Stimulated activated CD4-positive, alpha-beta T cell treated with anti-CD3 and anti-CD28 coated beads, Interleukin-15, amount 100 ng/mL, for 48 hours (primary cell): Measurements from ENCODE around the gene KRT1.

Experiments
- DNase-seq, 2 donors: peaks; one replicate each; pipeline ENCODE4 v3.0.0-alpha.2; 2020; ENCODE audit warnings: low read depth in 2 of 2

KRT1 gene

DNA sequence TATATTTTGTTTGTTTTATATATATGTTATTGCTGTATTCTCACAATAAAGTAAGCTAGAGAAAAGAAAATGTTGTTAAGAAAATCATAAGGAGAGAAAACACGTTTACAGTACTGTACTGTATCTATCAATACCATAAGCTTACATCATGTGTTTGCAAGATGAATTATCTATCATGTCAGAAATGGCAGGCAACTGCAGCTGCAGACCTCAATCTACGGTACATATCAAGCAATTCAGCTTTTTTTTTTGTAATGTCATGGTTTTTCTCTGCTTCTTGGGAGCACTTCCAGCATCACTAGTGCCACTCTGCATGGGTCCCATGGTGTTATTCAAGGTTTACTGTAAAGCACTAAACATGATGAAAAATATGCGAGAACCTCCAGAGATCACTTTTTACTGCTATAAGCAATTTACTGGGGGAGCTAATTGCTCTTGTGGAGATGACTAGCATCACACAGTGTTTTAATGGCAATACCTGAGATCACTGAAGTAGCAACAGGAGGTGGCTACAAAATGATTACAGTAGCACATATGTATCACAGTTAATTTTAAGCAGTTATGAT is 19.2 kb downstream of the KRT1 start:
- DNase-seq, result no peak

DNA sequence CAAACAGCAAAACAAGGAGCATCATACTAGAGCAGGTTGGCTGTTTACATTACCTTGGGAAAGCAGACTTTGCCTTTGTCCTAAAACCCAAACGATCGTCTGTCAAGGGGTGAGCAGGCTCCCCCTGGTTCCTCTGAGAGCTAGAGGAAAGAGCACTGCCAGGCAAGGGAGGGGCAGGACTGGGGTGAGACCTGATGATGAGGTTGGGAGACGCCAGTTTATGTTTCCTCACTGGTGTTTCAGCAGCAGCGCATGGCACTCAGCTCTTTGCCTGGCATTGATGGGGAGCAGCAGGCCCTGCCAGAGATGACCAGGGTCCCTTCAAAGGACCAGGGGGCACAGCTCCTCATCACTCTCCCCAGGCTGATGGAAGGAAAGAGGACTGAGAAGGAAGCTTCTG is 20.3 kb downstream of the KRT1 start:
- DNase-seq, result no peak

DNA sequence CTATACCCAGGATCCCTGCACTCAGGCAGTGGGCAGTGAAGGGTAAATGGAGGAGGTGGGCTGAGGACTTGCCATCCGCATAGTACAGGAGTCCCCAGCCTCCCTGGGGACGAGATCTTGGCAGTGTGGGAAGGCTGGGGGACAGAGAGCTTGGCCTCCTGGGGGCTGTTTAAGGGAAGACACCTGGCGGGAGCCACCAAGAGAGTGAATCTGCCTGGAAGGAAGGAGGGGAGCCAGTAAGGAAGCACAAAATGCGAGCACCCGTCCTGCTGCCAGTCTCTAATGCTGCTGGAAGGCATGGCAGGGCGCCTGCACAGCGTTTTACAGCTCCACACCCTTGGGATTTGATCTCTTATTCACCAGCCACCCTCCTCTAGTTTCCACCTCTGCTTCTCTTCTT is 20.8 kb downstream of the KRT1 start:
- no peak for DNase-seq

DNA sequence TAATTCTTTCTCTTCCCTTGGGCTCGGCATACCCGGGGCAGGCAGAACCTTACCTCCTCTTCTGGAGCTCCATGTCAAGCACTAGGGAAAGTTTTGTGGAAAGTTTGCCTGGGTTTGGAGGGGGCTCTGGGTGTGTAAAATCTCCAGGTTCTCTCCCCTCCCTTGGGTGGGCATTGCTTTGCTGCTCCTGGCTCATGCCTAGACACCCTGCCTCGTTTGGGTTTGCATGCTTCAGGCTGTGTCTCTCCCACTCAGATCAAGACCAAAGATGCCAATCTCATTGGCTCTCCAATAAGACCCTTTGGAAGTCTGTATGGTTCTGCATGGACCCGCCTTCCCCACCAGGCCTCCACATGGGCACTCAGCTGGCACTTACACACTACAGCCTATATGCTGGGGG is 22.0 kb downstream of the KRT1 start:
- no peak for DNase-seq

DNA sequence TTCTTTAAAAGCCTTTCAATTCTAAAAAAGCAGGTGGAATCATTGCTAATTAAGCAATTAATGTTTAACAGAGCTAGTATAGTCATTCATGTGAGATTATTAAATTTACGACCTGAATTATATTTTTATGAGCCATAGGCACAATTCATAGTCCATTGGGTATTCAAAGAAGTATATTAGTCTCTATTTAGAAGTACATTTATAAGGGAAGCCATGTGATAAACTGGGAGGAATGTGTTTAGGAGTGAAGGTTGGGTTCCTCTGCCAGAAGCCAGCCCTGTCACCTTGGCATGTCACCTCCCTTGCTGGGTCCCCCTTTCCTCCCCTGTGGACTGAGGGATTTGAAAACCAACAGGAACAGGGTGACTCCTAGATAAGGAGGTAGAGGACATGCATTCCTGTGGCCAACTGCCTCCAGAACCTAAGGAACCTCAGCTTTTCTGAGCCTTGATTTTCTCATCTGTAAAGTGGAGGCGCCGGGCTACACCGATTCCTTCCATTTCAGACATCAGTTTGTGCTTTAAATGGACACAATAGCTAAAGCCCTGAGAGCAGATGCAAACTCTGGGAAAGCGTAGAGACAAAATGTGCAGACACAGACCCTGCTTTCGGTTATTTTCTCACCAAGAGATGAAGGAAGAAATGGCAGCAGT is 22.8 kb downstream of the KRT1 start:
- no peak for DNase-seq

DNA sequence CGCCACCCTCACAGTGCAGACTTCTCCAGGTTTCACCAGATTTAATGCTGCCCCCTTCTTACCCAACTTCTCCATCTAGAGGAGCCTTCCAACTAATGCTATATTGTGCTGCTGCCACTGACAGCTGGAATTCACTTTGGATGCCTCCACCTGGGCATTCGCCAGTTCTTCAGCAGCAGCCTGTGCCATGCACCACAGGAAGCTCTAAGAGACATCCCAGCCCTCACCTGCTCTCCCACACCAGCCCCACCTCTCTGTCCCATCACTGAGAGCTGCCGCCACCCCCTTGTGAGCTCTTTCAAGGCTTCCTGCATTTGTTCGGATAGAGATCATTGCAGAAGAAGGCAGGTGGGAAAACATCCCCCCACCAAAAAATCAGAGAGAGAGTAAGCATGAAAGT is 23.6 kb downstream of the KRT1 start:
- no peak for DNase-seq

DNA sequence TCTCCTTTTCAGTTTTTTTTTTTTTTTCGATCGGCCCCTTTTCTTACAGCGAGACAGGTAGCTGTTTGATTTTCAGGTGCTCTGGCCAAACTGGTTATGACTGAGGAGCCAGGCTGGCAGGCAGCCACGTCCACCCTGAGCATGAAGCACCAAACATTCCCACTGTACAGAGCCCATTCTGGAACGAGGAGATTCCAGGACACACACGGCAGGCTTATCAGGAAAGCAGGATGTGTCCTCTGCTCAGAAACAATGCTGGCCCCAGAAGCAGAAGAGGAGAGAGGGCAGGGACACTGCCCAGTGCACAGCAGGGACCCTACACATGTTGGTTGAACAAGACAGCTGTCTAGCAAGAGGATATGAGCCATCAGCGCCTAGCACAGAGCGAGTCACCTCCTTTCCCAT is 24.5 kb downstream of the KRT1 start:
- no peak for DNase-seq

DNA sequence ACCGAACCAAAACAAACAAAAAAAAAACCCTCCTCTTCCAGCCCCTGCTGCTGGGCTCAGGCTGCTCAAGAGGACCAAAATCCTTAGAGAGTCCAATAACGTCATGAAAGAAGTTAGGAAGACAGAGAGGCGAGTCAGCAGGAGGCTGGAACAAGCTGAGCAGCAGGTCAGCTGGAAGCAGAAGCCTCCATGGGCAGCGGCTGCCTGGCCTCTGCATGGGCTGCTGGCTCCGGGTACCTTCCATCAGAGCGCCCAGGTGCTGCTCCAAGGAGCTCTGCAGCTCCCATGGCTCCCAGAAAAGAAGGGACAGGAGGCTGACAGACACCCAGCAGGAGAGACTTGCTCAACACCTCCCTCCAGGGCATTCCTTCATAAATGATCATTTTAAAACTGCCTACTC is 25.0 kb downstream of the KRT1 start:
- no peak for DNase-seq

DNA sequence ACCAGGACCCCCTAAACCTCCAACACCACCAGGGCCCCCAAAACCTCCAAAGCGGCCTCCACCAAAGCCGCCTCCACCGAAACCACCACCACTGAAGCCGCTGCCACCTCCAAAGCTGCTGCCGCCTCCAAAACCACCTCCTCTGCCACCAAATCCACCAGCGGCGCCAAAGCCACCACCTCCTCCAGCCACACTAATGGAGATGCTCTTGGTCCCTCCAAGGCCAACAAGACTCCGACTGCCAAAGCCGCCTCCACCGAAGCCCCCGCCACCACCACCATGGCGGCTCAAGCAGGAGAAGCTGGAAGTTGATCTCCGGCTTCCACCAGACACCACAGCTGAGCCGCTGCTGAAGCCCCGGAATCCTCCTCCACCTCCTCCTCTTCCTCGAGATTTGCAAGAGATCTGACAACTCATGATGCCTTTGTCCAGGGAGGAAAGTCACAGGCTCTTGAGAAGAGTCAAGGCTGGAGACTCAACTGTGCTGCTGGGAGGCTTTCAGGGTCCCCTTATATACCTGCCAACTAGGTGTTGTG is 28.4 kb downstream of the KRT1 start, which contains the start of gene KRT2:
TSS of gene KRT2 (minus strand) at position 486 of the 536 bp plus-strand sequence. CDS start at position 417, 69 bp downstream.
- DNase-seq, result no peak

DNA sequence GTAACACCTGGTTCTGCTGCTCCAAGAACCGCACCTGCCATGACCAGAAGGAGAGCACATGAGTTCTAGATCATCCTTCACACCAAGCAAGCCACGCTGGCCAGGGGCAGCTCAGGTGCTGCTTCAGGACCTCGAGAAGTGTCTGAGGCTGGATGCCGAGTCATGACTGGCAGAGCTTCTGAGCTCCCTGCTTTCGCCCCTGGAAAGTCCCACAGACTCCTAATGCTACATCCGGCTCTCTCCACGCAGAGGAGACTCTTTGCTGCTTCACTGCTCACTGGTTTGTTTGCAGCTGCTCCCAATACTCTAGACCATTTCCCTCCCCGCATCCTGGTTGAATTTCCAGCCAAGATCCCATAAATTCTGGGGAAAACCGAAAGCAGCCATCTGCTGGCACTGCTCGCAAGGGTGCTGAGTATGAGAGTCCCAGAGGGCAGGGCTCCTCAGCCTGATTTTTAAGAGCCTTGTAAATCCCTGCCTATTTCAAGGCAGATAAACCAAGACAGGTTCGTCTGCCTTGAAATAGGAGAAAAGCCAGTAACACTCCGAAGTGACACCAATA is 29.6 kb downstream of the KRT1 start:
- no peak for DNase-seq

DNA sequence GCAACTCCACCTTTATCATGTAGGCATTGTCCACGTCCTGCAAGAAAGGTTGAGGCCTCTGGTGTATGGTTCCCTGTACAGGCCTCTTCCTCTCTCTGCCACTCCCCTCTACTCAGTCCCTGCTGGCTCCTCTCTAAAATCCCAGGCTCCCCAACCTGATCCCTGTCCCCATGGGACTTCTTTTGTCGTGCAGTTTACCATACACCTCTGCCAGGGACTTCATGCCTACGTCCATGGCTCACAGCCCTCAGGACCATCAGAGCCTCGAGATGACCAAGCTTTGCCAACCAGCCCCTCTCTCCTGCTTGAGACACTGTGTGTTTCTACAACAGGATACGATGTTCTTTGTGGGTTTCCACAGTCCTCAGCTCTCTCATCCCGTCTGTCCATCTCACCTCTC is 31.1 kb downstream of the KRT1 start:
- DNase-seq, result no peak

DNA sequence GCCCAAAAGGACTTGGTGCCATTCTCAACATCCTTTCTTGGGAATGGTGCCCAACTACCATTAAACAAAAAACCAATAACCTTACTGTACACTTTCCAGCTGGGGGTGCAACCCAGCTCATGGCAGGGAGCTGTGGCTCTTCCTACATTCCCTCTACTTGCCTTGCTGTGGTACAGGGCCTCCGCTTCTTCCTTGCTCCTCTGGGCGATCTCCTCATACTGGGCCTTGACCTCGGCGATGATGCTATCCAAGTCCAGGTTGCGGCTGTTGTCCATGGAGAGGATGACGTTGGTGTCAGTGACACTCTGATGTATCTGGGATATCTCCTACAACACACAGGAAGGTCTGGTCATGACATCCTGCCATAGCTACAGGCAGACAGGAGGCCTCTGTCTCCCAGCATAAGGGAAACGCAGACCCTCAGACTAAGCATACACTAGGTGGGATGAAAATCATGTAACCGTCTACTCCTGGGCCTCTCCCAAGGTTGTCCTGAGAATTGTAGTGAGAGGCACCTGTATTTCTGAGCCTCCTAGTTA is 32.1 kb downstream of the KRT1 start:
- no peak for DNase-seq

DNA sequence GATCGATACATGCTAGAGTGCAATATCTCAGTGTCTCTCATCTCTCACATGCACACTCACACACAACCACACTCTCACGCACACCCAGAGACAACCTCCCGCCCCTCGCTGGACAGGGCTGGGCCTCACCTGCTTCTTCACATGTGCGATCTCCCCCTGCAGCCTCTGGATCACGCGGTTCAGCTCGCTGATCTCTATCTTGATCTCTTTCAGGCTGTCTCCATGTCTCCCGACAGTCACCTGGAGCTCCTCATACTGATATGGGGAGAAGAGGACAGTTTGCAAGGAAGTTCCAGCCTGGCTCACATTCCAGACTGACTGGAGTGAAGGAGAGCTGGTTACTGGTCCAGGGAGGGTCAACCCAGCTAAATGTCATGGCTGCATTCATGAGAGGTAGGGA is 32.6 kb downstream of the KRT1 start:
- no peak for DNase-seq

DNA sequence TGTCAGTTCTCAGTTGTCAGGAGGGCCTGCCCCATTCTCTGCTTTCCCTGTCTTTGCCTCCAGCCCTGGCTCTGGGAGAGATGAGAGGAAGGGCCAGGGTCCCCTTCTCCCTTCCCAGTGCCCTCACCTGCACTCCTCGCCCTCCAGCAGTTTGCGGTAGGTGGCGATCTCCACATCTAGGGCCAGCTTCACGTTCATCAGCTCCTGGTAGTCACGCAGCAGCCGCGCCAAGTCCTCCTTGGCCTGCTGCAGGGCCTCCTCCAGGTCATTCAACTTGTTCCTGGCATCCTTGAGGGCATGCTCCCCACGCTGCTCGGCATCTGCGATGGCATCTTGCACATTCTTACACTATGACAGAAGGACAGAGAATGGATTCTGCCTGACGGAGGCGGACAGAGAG is 33.6 kb downstream of the KRT1 start:
- DNase-seq, result no peak

DNA sequence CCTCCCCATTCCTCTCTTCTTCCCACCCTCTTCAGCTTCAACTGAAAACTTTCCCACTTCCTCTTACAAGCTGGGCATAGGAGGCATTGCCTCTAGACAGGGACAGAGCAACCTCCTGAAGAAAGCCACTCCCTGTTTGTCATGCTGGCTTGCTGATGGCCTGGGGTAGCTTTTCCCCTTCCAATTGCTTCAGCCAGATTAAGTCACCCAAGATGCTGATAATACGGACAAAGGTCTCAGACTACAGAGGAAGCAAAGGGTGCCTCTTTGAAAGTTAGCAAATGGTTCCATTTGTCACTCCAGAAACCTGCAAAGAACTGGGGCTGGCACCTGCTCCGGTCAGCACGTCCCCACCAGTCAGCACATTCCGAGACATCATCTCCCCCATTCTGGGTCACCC is 34.2 kb downstream of the KRT1 start:
- DNase-seq, result no peak

DNA sequence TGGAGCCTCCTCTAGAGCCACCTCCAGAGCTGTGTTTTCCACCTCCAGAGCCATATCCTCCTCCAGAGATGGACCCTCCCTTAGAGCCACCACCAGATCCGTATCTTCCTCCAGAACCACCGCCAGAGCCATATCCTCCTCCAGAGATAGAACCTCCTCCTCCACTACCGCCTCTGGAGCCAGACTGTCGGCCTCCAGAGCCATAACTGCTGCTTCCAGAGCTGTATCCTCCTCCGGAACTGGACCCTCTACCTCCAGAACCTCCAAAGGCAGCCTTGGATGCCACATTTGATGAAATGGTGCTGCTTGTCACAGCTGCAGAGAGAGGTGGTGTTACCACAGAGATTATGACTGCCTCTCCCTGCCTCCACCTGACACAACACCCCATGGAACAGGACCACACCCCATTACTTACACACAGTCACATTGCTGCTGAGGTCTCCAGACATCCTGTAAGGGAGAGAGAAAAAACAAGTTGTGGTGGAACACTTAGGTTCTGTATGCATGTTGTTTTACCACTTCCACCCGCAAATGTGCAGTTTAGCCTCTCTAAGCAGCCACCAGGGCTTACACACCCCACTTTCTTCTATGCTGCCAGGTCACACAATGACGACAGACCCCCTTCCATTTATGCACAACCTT is 35.0 kb downstream of the KRT1 start:
- DNase-seq, result no peak

DNA sequence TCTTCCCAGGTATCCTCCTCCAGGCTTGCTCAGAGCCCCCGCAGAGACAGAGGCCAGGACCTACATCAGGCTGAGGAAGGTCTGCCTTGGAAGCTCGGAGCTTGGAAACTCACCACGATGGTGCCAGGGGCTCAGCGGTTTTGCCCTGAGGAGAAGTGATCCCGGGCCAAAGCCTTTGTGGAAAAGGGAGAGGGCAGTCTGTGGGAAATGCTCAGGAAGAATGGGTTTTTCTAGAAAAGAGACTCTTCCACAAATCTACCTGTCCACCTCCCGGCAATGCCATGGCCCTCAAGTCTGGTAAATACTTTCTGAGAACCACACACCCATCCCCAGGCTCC is 36.2 kb downstream of the KRT1 start:
- no peak for DNase-seq

DNA sequence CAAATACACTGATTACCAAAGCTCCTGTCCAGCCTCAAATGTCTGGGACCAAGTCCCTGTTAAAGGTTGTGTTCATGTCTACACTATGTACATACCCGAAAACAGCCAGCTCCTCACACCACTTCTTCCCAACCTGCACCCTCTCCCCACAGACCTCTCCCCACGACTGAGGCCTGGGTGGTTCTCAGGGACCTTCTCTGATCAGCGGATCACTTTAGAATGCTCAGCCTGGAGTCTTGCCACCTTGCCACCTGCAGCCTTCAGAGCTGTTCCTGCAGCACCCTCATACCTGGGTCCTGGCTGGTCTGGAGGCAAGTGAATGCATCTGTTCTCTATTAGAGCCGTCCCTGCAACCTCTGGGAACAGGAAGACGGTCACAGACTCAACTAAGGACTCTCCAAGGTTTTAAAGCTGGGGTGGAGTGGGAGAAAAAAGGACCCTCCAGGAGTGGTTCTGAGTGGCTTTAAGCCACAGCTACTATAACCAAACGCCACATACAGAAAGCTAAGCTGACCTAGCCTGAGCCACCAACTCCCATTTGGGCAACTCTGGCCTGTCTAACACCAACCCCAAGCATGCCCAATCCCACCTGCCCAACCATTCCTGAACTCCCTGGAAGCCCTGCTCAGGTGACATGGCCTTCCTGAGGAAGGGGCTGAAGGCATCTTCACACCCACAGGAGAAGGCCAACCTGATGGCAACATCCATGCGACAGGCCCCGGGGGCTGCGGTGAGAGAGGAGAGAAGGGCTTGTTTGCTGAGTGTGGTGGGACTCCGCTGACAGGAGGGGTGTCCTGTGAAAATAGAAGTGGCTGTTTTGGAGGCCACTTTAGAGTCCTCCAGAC is 36.8 kb downstream of the KRT1 start:
- no peak for DNase-seq

DNA sequence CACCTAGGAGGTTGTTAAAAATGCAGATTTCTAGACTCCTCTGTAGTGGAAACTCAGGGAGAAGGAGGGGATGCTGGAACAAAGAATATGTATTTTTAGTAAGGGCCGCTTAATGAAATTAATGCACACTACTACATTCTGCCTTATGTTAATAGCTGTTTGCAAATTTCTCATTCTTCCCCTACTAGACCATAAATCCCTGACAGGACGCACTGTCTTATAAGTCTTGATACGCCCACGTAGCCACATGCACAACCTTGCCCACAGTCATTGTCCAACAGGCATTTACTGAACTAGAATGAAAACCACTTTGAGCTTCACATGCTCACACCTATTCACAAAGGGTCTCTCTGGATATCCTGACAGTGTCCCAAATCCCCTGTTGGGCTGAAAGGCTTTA is 38.7 kb downstream of the KRT1 start:
- DNase-seq, result no peak

DNA sequence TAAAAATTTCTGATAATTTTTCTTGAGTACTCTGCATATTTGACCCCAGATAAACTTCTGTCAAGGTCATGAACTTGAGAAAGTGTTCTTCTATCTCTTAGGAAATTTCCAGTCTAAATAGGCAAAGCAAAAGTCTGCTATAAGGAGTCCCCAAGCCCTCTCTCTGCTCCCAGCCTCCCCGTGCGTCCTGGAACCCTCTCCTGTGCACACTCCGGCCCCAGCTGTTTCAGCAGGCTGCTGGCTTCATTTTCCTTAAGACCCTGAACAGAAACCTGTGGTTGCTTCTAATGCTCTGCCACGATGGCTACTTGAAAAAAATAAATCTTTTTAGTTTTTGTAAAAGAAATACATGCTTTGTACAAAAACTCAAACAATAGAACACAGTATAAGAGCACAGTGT is 42.9 kb downstream of the KRT1 start:
- no peak for DNase-seq

DNA sequence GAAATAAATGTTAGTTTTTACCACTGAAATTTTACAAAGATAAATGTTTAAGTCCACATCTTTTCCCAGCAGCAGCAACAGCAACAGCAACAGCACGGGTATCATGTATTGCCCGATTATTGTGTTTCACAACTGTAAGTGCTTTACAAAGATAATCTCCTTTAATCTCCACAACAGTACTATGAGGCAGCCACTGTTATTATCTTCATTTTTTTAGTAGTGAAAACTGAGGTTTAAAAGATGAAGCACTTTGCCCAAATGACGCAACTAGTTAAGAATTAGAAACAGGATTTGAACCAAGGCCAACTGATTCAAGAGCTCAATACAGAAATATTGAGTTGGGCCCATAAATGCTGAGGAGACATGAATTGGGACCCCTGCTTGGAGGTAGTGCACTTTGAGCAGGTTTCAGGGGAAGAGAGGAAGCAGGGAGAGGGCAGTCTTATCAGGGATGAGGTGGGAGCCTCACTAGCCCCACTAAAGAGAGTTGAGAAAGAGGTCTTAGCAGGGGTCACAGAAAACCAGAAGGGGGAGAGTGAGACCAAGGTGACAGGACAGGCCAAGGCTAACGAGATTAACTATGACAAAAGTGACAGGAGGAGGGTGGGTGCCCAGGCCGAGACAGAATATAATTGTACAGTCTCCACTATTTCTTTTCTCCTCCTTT is 43.5 kb downstream of the KRT1 start:
- DNase-seq, result no peak
